GM23338 (cell line): Measurements from ENCODE around the gene PLET1.

Experiments used
- CTCF ChIP-seq, 2 experiments: fragments of 200-600 bp in 1 of 2; sonication (generic) in 1 of 2; conservative IDR thresholded peaks; 2 replicates each; pipeline versions ENCODE4 v1.5.1 to v1.6.1; 2016 to 2017; ENCODE audit warnings: antibody characterized with exemption in 2 of 2, low read depth in 2 of 2, mild to moderate bottlenecking in 2 of 2, moderate library complexity in 1 of 2
- EZH2 ChIP-seq: fragments of 200-600 bp; sonication (generic); IDR thresholded peaks from one replicate; pipeline ENCODE4 v1.8.0; 2017; ENCODE audit warnings: antibody characterized with exemption, mild to moderate bottlenecking, low read depth; ENCODE audit not compliant: unreplicated experiment
- EZH2phosphoT487 ChIP-seq: fragments of 200-600 bp; sonication (generic); IDR thresholded peaks from one replicate; pipeline ENCODE4 v1.8.1; 2018; ENCODE audit warnings: antibody characterized with exemption; ENCODE audit not compliant: unreplicated experiment
- POLR2AphosphoS5 ChIP-seq: IDR thresholded peaks from 2 replicates; pipeline ENCODE4 v1.6.1; 2016; ENCODE audit warnings: antibody characterized with exemption, low read depth
- TF ChIP-seq, protein P1 (sequence below): IDR thresholded peaks from one replicate; pipeline ENCODE4 v1.6.1; 2018; ENCODE audit warnings: antibody characterized with exemption; ENCODE audit not compliant: unreplicated experiment

DNA sequence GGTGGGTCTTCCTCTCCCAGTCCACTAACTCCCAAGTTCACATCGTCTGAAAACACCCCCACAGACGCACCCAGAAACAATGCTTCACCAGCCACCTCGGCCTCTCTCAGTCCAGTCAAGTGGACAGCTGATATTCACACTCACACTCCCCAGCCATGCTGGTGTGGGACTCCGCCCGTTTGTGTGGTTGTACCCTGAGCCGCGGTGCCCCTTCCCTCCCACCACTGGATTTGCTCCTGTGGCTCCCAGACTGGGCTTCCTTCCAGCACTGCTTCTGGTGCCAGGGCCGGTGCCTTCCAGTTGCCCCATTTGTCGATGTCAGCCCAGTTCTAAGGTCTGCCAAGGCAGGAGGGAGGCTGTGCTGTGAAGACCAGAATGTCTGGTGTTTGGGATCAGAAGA, 37.9 kb upstream of the PLET1 start:
- TF ChIP-seq CTCF (conservative IDR thresholded peaks at IDR 0.05; ENCODE audit: low read depth in 2 of 2) (no peak), EZH2 (no peak), POLR2AphosphoS5 (no peak), EZH2phosphoT487 (no peak)
- TF ChIP-seq, protein P1, sequence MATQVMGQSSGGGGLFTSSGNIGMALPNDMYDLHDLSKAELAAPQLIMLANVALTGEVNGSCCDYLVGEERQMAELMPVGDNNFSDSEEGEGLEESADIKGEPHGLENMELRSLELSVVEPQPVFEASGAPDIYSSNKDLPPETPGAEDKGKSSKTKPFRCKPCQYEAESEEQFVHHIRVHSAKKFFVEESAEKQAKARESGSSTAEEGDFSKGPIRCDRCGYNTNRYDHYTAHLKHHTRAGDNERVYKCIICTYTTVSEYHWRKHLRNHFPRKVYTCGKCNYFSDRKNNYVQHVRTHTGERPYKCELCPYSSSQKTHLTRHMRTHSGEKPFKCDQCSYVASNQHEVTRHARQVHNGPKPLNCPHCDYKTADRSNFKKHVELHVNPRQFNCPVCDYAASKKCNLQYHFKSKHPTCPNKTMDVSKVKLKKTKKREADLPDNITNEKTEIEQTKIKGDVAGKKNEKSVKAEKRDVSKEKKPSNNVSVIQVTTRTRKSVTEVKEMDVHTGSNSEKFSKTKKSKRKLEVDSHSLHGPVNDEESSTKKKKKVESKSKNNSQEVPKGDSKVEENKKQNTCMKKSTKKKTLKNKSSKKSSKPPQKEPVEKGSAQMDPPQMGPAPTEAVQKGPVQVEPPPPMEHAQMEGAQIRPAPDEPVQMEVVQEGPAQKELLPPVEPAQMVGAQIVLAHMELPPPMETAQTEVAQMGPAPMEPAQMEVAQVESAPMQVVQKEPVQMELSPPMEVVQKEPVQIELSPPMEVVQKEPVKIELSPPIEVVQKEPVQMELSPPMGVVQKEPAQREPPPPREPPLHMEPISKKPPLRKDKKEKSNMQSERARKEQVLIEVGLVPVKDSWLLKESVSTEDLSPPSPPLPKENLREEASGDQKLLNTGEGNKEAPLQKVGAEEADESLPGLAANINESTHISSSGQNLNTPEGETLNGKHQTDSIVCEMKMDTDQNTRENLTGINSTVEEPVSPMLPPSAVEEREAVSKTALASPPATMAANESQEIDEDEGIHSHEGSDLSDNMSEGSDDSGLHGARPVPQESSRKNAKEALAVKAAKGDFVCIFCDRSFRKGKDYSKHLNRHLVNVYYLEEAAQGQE = no peak
